VCaP (cell line): ENCODE measurements around the gene FOXB1.

Experiments used
- H3K27ac ChIP-seq: fragments of 450-650 bp; 2 replicates; pipeline ENCODE4 v1.5.1; 2017
- CTCF ChIP-seq: fragments of 450-650 bp; conservative IDR thresholded peaks from 2 replicates; pipeline ENCODE4 v1.5.1; 2017; ENCODE audit warnings: mild to moderate bottlenecking, moderate library complexity

The FOXB1 gene

GRCh38 chr15:60054472-60054871 lies 50.4 kb downstream of the FOXB1 start:
- H3K27ac ChIP-seq: no peak overlapping the region
- TF ChIP-seq CTCF: no peak
